SK-N-SH (cell line): ENCODE results near the gene HOXA10. TPM values are rescaled to one million over a fixed set of nuclear protein-coding genes. Genes with fewer than 3 reads are reported as not detected.

Source experiments
- CTCF ChIA-PET: fragments of 300-600, 350-600 bp; formaldehyde crosslinking; extraction: SDS; loops from one replicate; lab custom pipeline; 2021; lab: Yijun Ruan, JAX
- POLR2A ChIA-PET: fragments of 350-600 bp; sonication (Branson Sonifier 250); formaldehyde crosslinking; extraction: SDS; loops from one replicate; lab custom pipeline; 2020; ENCODE audit warnings: antibody characterized with exemption, inconsistent platforms; lab: Yijun Ruan, JAX
- DNase-seq: peaks from one replicate; pipeline ENCODE4 v3.0.0; 2012
- H2AFZ ChIP-seq: fragments of 200-600 bp; sonication (generic); 2 replicates; pipeline ENCODE4 v1.8.1; 2016; ENCODE audit warnings: antibody characterized with exemption, mild to moderate bottlenecking, low read depth
- H3F3A ChIP-seq: fragments of 200-600 bp; sonication (generic); replicated peaks from 2 replicates; pipeline ENCODE3; 2016; ENCODE audit warnings: antibody characterized with exemption, mild to moderate bottlenecking; ENCODE audit not compliant: insufficient read depth
- H3K27ac ChIP-seq, 2 experiments: fragments of 200-500 bp in 1 of 2; fragments of 200-600 bp in 1 of 2; sonication (Bioruptor generic) in 1 of 2; sonication (generic), shearing (Covaris generic) in 1 of 2; 2 replicates each; pipeline versions ENCODE4 v1.5.1 to v1.6.1; 2014 to 2016; ENCODE audit warnings: low read depth in 2 of 2, inconsistent platforms in 1 of 2, low read length in 1 of 2, mild to moderate bottlenecking in 1 of 2, mixed read lengths in 1 of 2
- H3K27me3 ChIP-seq: fragments of 200-600 bp; sonication (generic), shearing (Covaris generic); 2 replicates; pipeline ENCODE4 v1.6.1; 2016; ENCODE audit warnings: mixed run types; ENCODE audit not compliant: insufficient read depth
- H3K36me3 ChIP-seq, 2 experiments: fragments of 200-500 bp in 1 of 2; fragments of 200-600 bp in 1 of 2; sonication (Bioruptor generic) in 1 of 2; sonication (generic) in 1 of 2; replicated peaks in 1 of 2; 2 replicates each; pipeline versions ENCODE3 to v1.5.1; 2014 to 2016; ENCODE audit warnings: low read length in 1 of 2, mild to moderate bottlenecking in 1 of 2; ENCODE audit not compliant: insufficient read depth in 2 of 2, control insufficient read depth in 1 of 2
- H3K4me1 ChIP-seq, 2 experiments: fragments of 200-500 bp in 1 of 2; fragments of 200-600 bp in 1 of 2; sonication (Bioruptor generic) in 1 of 2; sonication (generic), shearing (Covaris generic) in 1 of 2; 2 replicates each; pipeline versions ENCODE4 v1.5.1 to v1.6.1; 2014 to 2016; ENCODE audit warnings: low read depth in 1 of 2, low read length in 1 of 2, mixed run types in 1 of 2; ENCODE audit not compliant: insufficient read depth in 2 of 2, control insufficient read depth in 1 of 2
- H3K4me2 ChIP-seq: fragments of 200-600 bp; sonication (generic), shearing (Covaris generic); 2 replicates; pipeline ENCODE4 v1.6.1; 2017; ENCODE audit warnings: mixed run types
- H3K4me3 ChIP-seq, 2 experiments: fragments of 200-500 bp in 1 of 2; fragments of 200-600 bp in 1 of 2; sonication (Bioruptor generic) in 1 of 2; sonication (generic), shearing (Covaris generic) in 1 of 2; 2 replicates each; pipeline versions ENCODE4 v1.5.1 to v1.8.1; 2014 to 2016; ENCODE audit warnings: low read depth in 2 of 2, inconsistent platforms in 1 of 2, low read length in 1 of 2, mild to moderate bottlenecking in 1 of 2, mixed read lengths in 1 of 2, moderate library complexity in 1 of 2
- H3K79me2 ChIP-seq: fragments of 200-600 bp; sonication (generic); 2 replicates; pipeline ENCODE4 v1.8.1; 2017; ENCODE audit warnings: mild to moderate bottlenecking; ENCODE audit not compliant: insufficient read depth
- H3K9ac ChIP-seq: fragments of 200-600 bp; sonication (generic); 2 replicates; pipeline ENCODE4 v1.6.1; 2017; ENCODE audit warnings: mixed run types
- H3K9me2 ChIP-seq: fragments of 200-600 bp; sonication (generic); 2 replicates; pipeline ENCODE4 v1.6.1; 2017; ENCODE audit warnings: mixed run types
- H3K9me3 ChIP-seq: fragments of 200-600 bp; sonication (generic); 2 replicates; pipeline ENCODE4 v1.6.1; 2017; ENCODE audit warnings: mixed run types, mild to moderate bottlenecking, moderate library complexity
- H4K20me1 ChIP-seq: fragments of 200-600 bp; sonication (generic); 2 replicates; pipeline ENCODE4 v1.6.1; 2017; ENCODE audit warnings: mild to moderate bottlenecking, mixed run types; ENCODE audit not compliant: insufficient read depth
- CTCF ChIP-seq: fragments of 200-600 bp; sonication (generic); IDR thresholded peaks from 2 replicates; pipeline ENCODE4 v1.6.1; 2017; ENCODE audit warnings: antibody characterized with exemption, mild to moderate bottlenecking, moderate library complexity
- EP300 ChIP-seq, 2 experiments: IDR thresholded peaks; 2 replicates each; pipeline versions ENCODE4 v1.4.0 to v1.6.1; 2012; ENCODE audit warnings: borderline replicate concordance in 1 of 2, low read depth in 1 of 2, low read length in 1 of 2
- EZH2phosphoT487 ChIP-seq: fragments of 200-600 bp; sonication (generic); IDR thresholded peaks from 2 replicates; pipeline ENCODE4 v1.6.1; 2017; ENCODE audit warnings: low read depth, mixed run types, mild to moderate bottlenecking, antibody characterized with exemption, moderate library complexity, borderline replicate concordance
- FOXM1 ChIP-seq: IDR thresholded peaks from 2 replicates; pipeline ENCODE4 v1.4.0; 2012; ENCODE audit warnings: low read depth, mild to moderate bottlenecking
- MEF2A ChIP-seq: IDR thresholded peaks from 2 replicates; pipeline ENCODE4 v1.4.0; 2012; ENCODE audit warnings: low read depth, borderline replicate concordance
- MXI1 ChIP-seq: IDR thresholded peaks from 2 replicates; pipeline ENCODE4 v1.6.1; 2012; ENCODE audit warnings: mild to moderate bottlenecking, low read depth, low read length, improper control_type of control experiment
- PBX3 ChIP-seq: IDR thresholded peaks from 2 replicates; pipeline ENCODE4; 2012
- RXRA ChIP-seq: IDR thresholded peaks from 2 replicates; pipeline ENCODE4 v1.4.0; 2012; ENCODE audit warnings: low read depth, mild to moderate bottlenecking, borderline replicate concordance
- SMC3 ChIP-seq: IDR thresholded peaks from 2 replicates; pipeline ENCODE4 v1.6.1; 2012; ENCODE audit warnings: low read depth, low read length, improper control_type of control experiment
- USF2 ChIP-seq: fragments of 150-350 bp; IDR thresholded peaks from 2 replicates; pipeline ENCODE4 v1.6.1; 2017; ENCODE audit warnings: antibody characterized with exemption, low read length, low read depth, borderline replicate concordance
- ZBTB33 ChIP-seq: IDR thresholded peaks from 2 replicates; pipeline ENCODE4 v1.4.0; 2012; ENCODE audit warnings: low read depth, borderline replicate concordance
- WGBS: methylation state at CpG from one replicate; pipeline ENCODE4 v1.1.6; 2017; ENCODE audit warnings: low lambda C conversion rate; 5-methylcytosine and 5-hydroxymethylcytosine counted together
- polyA plus RNA-seq, 3 experiments: library from polyadenylated mRNA; depleted of rRNA; stranded (reverse); fragments of >200 nt; gene quantifications; 2 replicates each; pipeline ENCODE4 v1.2.3, GENCODE V29; 2012

The HOXA10 gene
- polyA plus RNA-seq, 1 of the 3 experiments (the other 2 are of a cell fraction) = not detected

- POLR2A ChIA-PET = no interaction called here
- TF ChIP-seq ZBTB33 (no peak), RXRA (no peak), SMC3 (no peak), EP300 (IDR thresholded peaks at IDR 0.05; ENCODE audit: borderline replicate concordance in 1 of 2, low read depth in 1 of 2, low read length in 1 of 2) (no peak), CTCF (no peak), PBX3 (no peak), MXI1 (no peak)
- H3K4me1 ChIP-seq = peaks cover 4 to 7% of the 10 kb centered on the region in 2 experiments; a peak in 1 of 4 replicates
- peak within 1 kb of the TSS; percentile 53; the same call in 1 of the 2 replicates for H2AFZ ChIP-seq
- H3K36me3 ChIP-seq = no peaks in the 10 kb centered on the region
- no peak within 1 kb of the TSS for H3K27ac ChIP-seq
- peaks cover 11% of the 10 kb centered on the region for H3F3A ChIP-seq
- H3K4me3 ChIP-seq = peak within 1 kb of the TSS; percentile 37 to 45; a peak in 3 of 4 replicates
- CTCF ChIA-PET = interaction anchor here (0.6 to 10.7 kb wide), 8 partner anchors 7 to 912 kb away, joined by 3 to 84 read pairs (median 10); partner anchors contain the start of gene HOXA5
- no peak for DNase-seq
- WGBS = 26% methylated on average over 42 of the region's 43 CpGs
- H3K9me3 ChIP-seq = no peaks in the 10 kb centered on the region
- no peaks in the 10 kb centered on the region for H3K79me2 ChIP-seq
- peak within 1 kb of the TSS; percentile 73 for H3K4me2 ChIP-seq
- no peak within 1 kb of the TSS for H3K9ac ChIP-seq
- peaks cover 98% of the 10 kb centered on the region for H3K27me3 ChIP-seq
- H3K9me2 ChIP-seq = no peaks in the 10 kb centered on the region
- H4K20me1 ChIP-seq = peaks cover 30% of the 10 kb centered on the region
Measured at GRCh38 chr7:27185013-27185853, 11.1 kb upstream of the HOXA10 start, which contains the start of gene HOXA11. TSS of gene HOXA11 (minus strand) at chr7:27185232. CDS start at chr7:27185144, 88 bp downstream.

GRCh38 chr7:27184337-27185012 lies 10.4 kb upstream of the HOXA10 start:
- POLR2A ChIA-PET = no interaction called here
- H3K4me1 ChIP-seq = peaks cover 4 to 9% of the 10 kb centered on the region in 2 experiments; a peak in 1 of 4 replicates

More at GRCh38 chr7:27184337-27185012, 10.4 kb upstream of the HOXA10 start:
- peaks cover 25% of the 10 kb centered on the region for H4K20me1 ChIP-seq
- 5% methylated on average over 41 of the region's 72 CpGs for WGBS
- peak overlapping the region; percentile 37 to 45; a peak in 3 of 4 replicates for H3K4me3 ChIP-seq
- peak overlapping the region; percentile 73 for H3K4me2 ChIP-seq
- TF ChIP-seq MXI1 = no peak
- TF ChIP-seq FOXM1 = no peak
- peak; percentile 92 for TF ChIP-seq EZH2phosphoT487
- TF ChIP-seq USF2 = no peak
- no peak for TF ChIP-seq MEF2A
- peak overlapping the region; percentile 53; the same call in 1 of the 2 replicates for H2AFZ ChIP-seq
- H3K9ac ChIP-seq = no peak overlapping the region
- DNase-seq = peak; percentile 71
- CTCF ChIA-PET = interaction anchor here (0.6 to 10.7 kb wide), 14 partner anchors 6 to 913 kb away, joined by 3 to 84 read pairs (median 6); partner anchors contain the start of genes HOXA10, HOXA5, HOXA7 and HOXA9
- no peaks in the 10 kb centered on the region for H3K79me2 ChIP-seq
- H3F3A ChIP-seq = peaks cover 11% of the 10 kb centered on the region
- H3K9me3 ChIP-seq = no peaks in the 10 kb centered on the region
- no peaks in the 10 kb centered on the region for H3K36me3 ChIP-seq
- H3K9me2 ChIP-seq = no peaks in the 10 kb centered on the region
- H3K27me3 ChIP-seq = peaks cover 97% of the 10 kb centered on the region
- no peak overlapping the region for H3K27ac ChIP-seq
